ENCODE data around the gene TRHDE.

Gene TRHDE

DNA sequence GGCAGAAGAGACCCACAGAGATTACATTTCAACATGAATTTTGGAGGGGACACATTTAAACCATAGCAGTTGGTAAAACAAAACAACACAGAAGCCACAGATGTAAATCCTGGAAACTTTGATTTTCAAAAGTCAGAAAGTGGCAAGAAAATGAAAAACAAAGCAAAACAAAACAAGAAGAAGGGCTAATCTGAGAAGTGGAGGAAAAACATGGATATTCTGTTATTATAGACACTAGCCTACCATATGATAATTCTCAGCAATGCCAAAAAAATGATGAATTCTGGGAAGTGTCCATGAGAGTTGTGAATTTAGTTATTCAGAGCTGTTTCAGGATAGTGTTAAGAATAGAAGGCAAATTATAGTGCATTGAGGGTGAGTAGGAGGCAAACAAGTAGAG lies 192.3 kb downstream of the TRHDE start:
- H3K4me3 ChIP-seq (ENCODE audit: low read length) = no peak overlapping the region
- H3K4me1 ChIP-seq (ENCODE audit: control insufficient read depth, insufficient read depth, low read length) = no peaks in the 10 kb centered on the region
- no peaks in the 10 kb centered on the region for H3K36me3 ChIP-seq (ENCODE audit: control insufficient read depth, insufficient read depth, low read length)
- H3K9ac ChIP-seq (ENCODE audit: low read length) = no peak overlapping the region
- H3K27me3 ChIP-seq (ENCODE audit: control insufficient read depth, insufficient read depth, low read length) = no peaks in the 10 kb centered on the region
- H3K9me3 ChIP-seq (ENCODE audit: control insufficient read depth, low read length) = no peaks in the 10 kb centered on the region

- no peaks in the 10 kb centered on the region for H3K27me3 ChIP-seq (ENCODE audit: control insufficient read depth, insufficient read depth, low read length)
These were observed 193.0 kb downstream of the TRHDE start for GRCh38 chr12:72465155-72465554.

GRCh38 chr12:72465940-72466630 lies 193.9 kb downstream of the TRHDE start:
- Histone ChIP-seq H3K9me3 (ENCODE audit: control insufficient read depth, low read length) (no peaks in the 10 kb centered on the region), H3K27me3 (ENCODE audit: control insufficient read depth, insufficient read depth, low read length) (no peaks in the 10 kb centered on the region), H3K36me3 (ENCODE audit: control insufficient read depth, insufficient read depth, low read length) (no peaks in the 10 kb centered on the region), H3K4me1 (ENCODE audit: control insufficient read depth, insufficient read depth, low read length) (no peaks in the 10 kb centered on the region), H3K4me3 (ENCODE audit: low read length) (no peak overlapping the region), H3K9ac (ENCODE audit: low read length) (no peak overlapping the region)

More at GRCh38 chr12:72465155-72465554, 193.0 kb downstream of the TRHDE start:
- Histone ChIP-seq H3K36me3 (ENCODE audit: control insufficient read depth, insufficient read depth, low read length) (no peaks in the 10 kb centered on the region), H3K4me1 (ENCODE audit: control insufficient read depth, insufficient read depth, low read length) (no peaks in the 10 kb centered on the region), H3K9me3 (ENCODE audit: control insufficient read depth, low read length) (no peaks in the 10 kb centered on the region), H3K4me3 (ENCODE audit: low read length) (no peak overlapping the region), H3K9ac (ENCODE audit: low read length) (no peak overlapping the region)

- Histone ChIP-seq H3K4me1 (ENCODE audit: control insufficient read depth, insufficient read depth, low read length) (no peaks in the 10 kb centered on the region), H3K36me3 (ENCODE audit: control insufficient read depth, insufficient read depth, low read length) (no peaks in the 10 kb centered on the region)
These were observed 195.8 kb downstream of the TRHDE start for GRCh38 chr12:72467985-72468384.

DNA sequence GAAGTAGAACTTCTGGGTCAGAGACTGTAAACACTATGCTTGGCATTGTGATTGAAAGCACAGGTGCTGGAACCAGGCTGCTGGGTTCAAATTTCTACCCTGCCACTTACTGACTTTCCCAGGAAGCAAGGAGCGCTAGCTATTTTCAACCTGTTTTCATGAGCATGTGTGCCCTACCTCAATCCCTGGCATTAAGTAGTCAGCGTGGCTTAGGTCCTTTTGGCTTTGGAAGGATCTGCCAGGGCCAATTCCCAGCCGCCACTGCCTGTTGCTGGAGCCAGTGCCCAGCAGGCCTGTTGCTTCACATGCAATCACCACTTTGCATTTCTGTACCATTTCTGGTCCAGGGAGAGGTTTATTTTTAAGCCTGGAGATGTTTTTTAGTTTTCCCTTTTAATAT lies 196.3 kb downstream of the TRHDE start:
- no peak overlapping the region for H3K9ac ChIP-seq (ENCODE audit: low read length)
- H3K4me3 ChIP-seq (ENCODE audit: low read length) = no peak overlapping the region
- no peaks in the 10 kb centered on the region for H3K4me1 ChIP-seq (ENCODE audit: control insufficient read depth, insufficient read depth, low read length)
- no peaks in the 10 kb centered on the region for H3K9me3 ChIP-seq (ENCODE audit: control insufficient read depth, low read length)
- no peaks in the 10 kb centered on the region for H3K27me3 ChIP-seq (ENCODE audit: control insufficient read depth, insufficient read depth, low read length)
- H3K36me3 ChIP-seq (ENCODE audit: control insufficient read depth, insufficient read depth, low read length) = no peaks in the 10 kb centered on the region

More at GRCh38 chr12:72467985-72468384, 195.8 kb downstream of the TRHDE start:
- Histone ChIP-seq H3K4me3 (ENCODE audit: low read length) (no peak overlapping the region), H3K9me3 (ENCODE audit: control insufficient read depth, low read length) (no peaks in the 10 kb centered on the region), H3K27me3 (ENCODE audit: control insufficient read depth, insufficient read depth, low read length) (no peaks in the 10 kb centered on the region), H3K9ac (ENCODE audit: low read length) (no peak overlapping the region)

- H3K36me3 ChIP-seq (ENCODE audit: control insufficient read depth, insufficient read depth, low read length) = no peaks in the 10 kb centered on the region
- no peaks in the 10 kb centered on the region for H3K4me1 ChIP-seq (ENCODE audit: control insufficient read depth, insufficient read depth, low read length)
- H3K4me3 ChIP-seq (ENCODE audit: low read length) = no peak overlapping the region
- no peaks in the 10 kb centered on the region for H3K9me3 ChIP-seq (ENCODE audit: control insufficient read depth, low read length)
- H3K9ac ChIP-seq (ENCODE audit: low read length) = no peak overlapping the region
- no peaks in the 10 kb centered on the region for H3K27me3 ChIP-seq (ENCODE audit: control insufficient read depth, insufficient read depth, low read length)
These were observed 199.6 kb downstream of the TRHDE start for GRCh38 chr12:72471806-72472205.

- Histone ChIP-seq H3K36me3 (ENCODE audit: control insufficient read depth, insufficient read depth, low read length) (no peaks in the 10 kb centered on the region), H3K9me3 (ENCODE audit: control insufficient read depth, low read length) (no peaks in the 10 kb centered on the region), H3K4me1 (ENCODE audit: control insufficient read depth, insufficient read depth, low read length) (no peaks in the 10 kb centered on the region), H3K9ac (ENCODE audit: low read length) (no peak overlapping the region), H3K4me3 (ENCODE audit: low read length) (no peak overlapping the region), H3K27me3 (ENCODE audit: control insufficient read depth, insufficient read depth, low read length) (no peaks in the 10 kb centered on the region)
These were observed 200.2 kb downstream of the TRHDE start for GRCh38 chr12:72472350-72472749.

GRCh38 chr12:72476301-72476700 lies 204.1 kb downstream of the TRHDE start:
- Histone ChIP-seq H3K4me3 (ENCODE audit: low read length) (no peak overlapping the region), H3K36me3 (ENCODE audit: control insufficient read depth, insufficient read depth, low read length) (no peaks in the 10 kb centered on the region), H3K27me3 (ENCODE audit: control insufficient read depth, insufficient read depth, low read length) (no peaks in the 10 kb centered on the region), H3K9ac (ENCODE audit: low read length) (no peak overlapping the region), H3K9me3 (ENCODE audit: control insufficient read depth, low read length) (no peaks in the 10 kb centered on the region), H3K4me1 (ENCODE audit: control insufficient read depth, insufficient read depth, low read length) (no peaks in the 10 kb centered on the region)

GRCh38 chr12:72485017-72485701 lies 213.0 kb downstream of the TRHDE start:
- Histone ChIP-seq H3K9ac (ENCODE audit: low read length) (no peak overlapping the region), H3K9me3 (ENCODE audit: control insufficient read depth, low read length) (no peaks in the 10 kb centered on the region), H3K36me3 (ENCODE audit: control insufficient read depth, insufficient read depth, low read length) (no peaks in the 10 kb centered on the region), H3K27me3 (ENCODE audit: control insufficient read depth, insufficient read depth, low read length) (no peaks in the 10 kb centered on the region), H3K4me1 (ENCODE audit: control insufficient read depth, insufficient read depth, low read length) (no peaks in the 10 kb centered on the region), H3K4me3 (ENCODE audit: low read length) (no peak overlapping the region)

DNA sequence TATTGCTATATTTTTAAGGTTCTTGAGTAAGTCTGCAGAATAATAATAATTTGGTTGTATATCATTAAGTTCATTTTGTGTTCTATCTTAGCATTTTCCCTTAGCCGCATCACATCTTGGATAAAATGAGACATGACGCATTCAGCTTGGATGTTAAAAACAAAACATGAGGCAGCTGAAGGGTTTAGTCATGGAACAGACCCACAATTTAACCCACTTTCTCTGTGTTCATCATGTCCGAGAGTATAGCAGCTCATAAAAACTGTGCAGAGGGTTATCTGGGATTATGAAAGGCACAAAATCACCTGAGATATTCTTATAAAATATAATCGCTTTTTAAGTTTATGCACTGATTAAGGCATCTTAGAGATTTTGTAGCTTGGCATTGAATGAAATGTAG lies 219.3 kb downstream of the TRHDE start:
- Histone ChIP-seq H3K4me3 (ENCODE audit: low read length) (no peak overlapping the region), H3K9ac (ENCODE audit: low read length) (no peak overlapping the region), H3K27me3 (ENCODE audit: control insufficient read depth, insufficient read depth, low read length) (no peaks in the 10 kb centered on the region), H3K4me1 (ENCODE audit: control insufficient read depth, insufficient read depth, low read length) (no peaks in the 10 kb centered on the region), H3K9me3 (ENCODE audit: control insufficient read depth, low read length) (no peaks in the 10 kb centered on the region), H3K36me3 (ENCODE audit: control insufficient read depth, insufficient read depth, low read length) (no peaks in the 10 kb centered on the region)

DNA sequence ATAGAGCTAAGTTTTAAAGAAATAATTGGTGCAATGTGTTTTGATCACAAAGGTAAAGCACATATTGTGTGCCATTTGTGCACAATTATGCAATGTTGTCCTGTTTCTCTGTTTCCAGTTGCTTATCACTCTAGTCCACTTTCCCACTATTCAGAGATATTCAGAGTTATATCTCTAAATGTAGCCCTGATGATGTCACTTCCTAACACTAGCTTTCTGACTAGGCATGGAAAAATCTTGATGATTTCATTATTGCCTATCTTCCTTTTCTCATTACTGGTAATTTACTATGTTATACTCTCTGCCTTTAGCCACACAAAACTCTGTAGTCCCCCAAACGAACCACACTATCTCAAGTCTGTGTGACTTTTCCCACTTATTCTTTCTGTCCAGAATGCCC lies 221.2 kb downstream of the TRHDE start:
- no peaks in the 10 kb centered on the region for H3K4me1 ChIP-seq (ENCODE audit: control insufficient read depth, insufficient read depth, low read length)
- no peaks in the 10 kb centered on the region for H3K27me3 ChIP-seq (ENCODE audit: control insufficient read depth, insufficient read depth, low read length)
- H3K9ac ChIP-seq (ENCODE audit: low read length) = no peak overlapping the region

DNA sequence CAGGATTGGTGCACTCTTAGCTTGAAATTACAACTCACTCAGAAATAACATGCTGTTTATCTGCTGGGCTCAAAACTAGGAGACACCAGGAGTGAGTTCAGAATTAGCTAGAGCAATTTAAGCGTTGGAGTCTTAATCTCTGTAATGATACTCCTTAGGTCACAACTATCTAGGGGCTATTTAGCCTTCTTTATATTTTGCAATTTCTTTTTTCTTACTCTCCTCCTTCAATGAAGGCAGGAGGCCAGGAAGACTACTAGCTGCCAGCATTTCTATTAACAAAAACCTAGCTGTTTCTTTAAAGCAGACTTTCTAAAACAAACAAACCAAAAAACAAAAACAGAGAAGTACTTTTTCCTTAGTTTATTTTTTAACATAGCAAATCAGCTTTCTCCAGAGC lies 226.2 kb downstream of the TRHDE start:
- Histone ChIP-seq H3K9ac (ENCODE audit: low read length) (no peak overlapping the region), H3K36me3 (ENCODE audit: control insufficient read depth, insufficient read depth, low read length) (no peaks in the 10 kb centered on the region), H3K4me3 (ENCODE audit: low read length) (no peak overlapping the region), H3K9me3 (ENCODE audit: control insufficient read depth, low read length) (no peaks in the 10 kb centered on the region), H3K4me1 (ENCODE audit: control insufficient read depth, insufficient read depth, low read length) (no peaks in the 10 kb centered on the region), H3K27me3 (ENCODE audit: control insufficient read depth, insufficient read depth, low read length) (no peaks in the 10 kb centered on the region)

More for the DNA sequence above, 221.2 kb downstream of the TRHDE start:
- no peaks in the 10 kb centered on the region for H3K9me3 ChIP-seq (ENCODE audit: control insufficient read depth, low read length)
- H3K36me3 ChIP-seq (ENCODE audit: control insufficient read depth, insufficient read depth, low read length) = no peaks in the 10 kb centered on the region
- no peak overlapping the region for H3K4me3 ChIP-seq (ENCODE audit: low read length)

Data from mucosa of stomach (tissue), 1 donor.